ENCODE measurements around the gene CCDC178.

- TF ChIP-seq CTCF (IDR thresholded peaks at IDR 0.05) (no peak), POLR2A (IDR thresholded peaks at IDR 0.05) (no peak)
Measured at GRCh38 chr18:33076601-33077000, 363.9 kb downstream of the CCDC178 start.

Measured in prostate gland (tissue), 2 donors.